GM12875 (cell line): Measurements from ENCODE around the gene KAT2B.

Experiments used
- H3K4me3 ChIP-seq: one replicate; pipeline ENCODE4 v1.5.1; 2011; ENCODE audit warnings: low read depth, low read length, control low read depth
- CTCF ChIP-seq: IDR thresholded peaks from 2 replicates; pipeline ENCODE4 v1.5.1; 2011; ENCODE audit warnings: low read depth, mild to moderate bottlenecking, control low read depth, inconsistent platforms, low read length, moderate library complexity, borderline replicate concordance; ENCODE audit not compliant: insufficient read depth

KAT2B gene

GRCh38 chr3:20099060-20099459, 58.8 kb downstream of the KAT2B start:
- no peak overlapping the region for H3K4me3 ChIP-seq
- no peak for TF ChIP-seq CTCF

DNA sequence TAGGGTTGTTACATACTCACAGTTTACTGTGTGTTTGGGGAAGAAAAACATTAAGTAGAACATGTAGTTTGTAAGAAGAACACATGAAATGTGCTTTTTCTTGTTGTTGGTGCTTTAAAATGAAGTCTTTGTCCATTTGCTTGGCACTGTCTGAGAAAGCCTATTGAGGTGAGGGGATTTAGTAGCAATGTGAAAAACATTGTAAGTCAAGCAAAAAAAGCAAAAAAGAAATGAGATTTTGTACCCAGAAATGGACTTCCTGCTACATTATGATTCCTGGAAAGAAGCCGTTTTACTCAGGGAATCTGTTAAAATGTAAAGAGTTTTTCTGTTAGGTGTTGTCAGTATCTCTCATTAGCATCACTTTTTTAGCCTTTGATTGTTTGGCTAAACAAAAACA, 59.9 kb downstream of the KAT2B start:
- no peak for TF ChIP-seq CTCF
- H3K4me3 ChIP-seq, result no peak overlapping the region

DNA sequence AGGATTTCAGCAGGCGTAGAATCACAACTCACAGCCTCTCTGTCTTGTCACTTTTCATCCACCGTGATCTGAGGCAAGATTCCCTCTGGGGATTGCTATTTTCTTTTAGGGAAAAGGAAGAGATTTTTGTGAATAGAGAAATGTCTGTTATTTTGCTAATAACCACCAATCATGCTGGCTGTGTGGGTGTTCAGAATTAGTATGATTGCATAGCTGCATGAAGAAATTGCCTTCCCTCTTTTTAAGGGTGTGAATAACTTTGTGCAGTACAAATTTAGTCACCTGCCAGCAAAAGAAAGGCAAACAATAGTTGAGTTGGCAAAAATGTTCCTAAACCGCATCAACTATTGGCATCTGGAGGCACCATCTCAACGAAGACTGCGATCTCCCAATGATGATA, 60.8 kb downstream of the KAT2B start:
- no peak for TF ChIP-seq CTCF
- no peak overlapping the region for H3K4me3 ChIP-seq

- H3K4me3 ChIP-seq, result no peak overlapping the region
- no peak for TF ChIP-seq CTCF
Measured at GRCh38 chr3:20103731-20104130, 63.5 kb downstream of the KAT2B start.

DNA sequence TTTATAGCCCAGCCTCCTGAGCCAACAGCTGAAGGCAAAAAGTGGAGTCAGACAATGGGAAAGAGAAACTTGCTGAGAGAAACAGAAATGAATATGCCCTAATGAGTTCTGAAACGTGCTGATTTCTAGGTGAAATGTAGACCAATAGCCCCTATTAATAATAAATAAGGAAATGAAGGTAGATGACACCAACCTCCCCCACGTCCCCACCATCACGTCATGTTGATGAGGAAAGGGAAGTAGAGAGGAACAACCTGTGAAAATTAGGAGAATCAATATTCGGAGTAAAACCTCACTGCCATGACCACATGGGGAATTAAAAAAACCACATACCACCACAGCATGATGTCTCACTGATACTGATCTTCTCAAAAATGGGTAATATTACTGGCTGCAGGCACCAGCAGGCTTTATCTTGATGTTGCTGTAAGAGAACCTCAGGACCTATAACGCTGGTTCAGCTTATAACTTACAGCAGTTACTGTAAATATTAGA, 64.0 kb downstream of the KAT2B start:
- H3K4me3 ChIP-seq, result no peak overlapping the region
- no peak for TF ChIP-seq CTCF

- TF ChIP-seq CTCF, result no peak
- H3K4me3 ChIP-seq, result no peak overlapping the region
Measured at GRCh38 chr3:20105513-20106280, 65.5 kb downstream of the KAT2B start.

- TF ChIP-seq CTCF, result no peak
- no peak overlapping the region for H3K4me3 ChIP-seq
Measured at GRCh38 chr3:20107722-20108121, 67.5 kb downstream of the KAT2B start.
